H9 (cell line): ENCODE data around the gene CKLF. TPM values are rescaled to one million over a fixed set of nuclear protein-coding genes. Genes with fewer than 3 reads are reported as not detected.

Source experiments
- DNase-seq: peaks from one replicate; pipeline ENCODE4 v3.0.0-alpha.2; 2017
- H2AFZ ChIP-seq: one replicate; pipeline ENCODE4 v1.6.1; 2013; ENCODE audit warnings: mild to moderate bottlenecking, low read length, control low read depth, moderate library complexity
- H2AK5ac ChIP-seq: 2 replicates; pipeline ENCODE4 v1.6.1; 2013; ENCODE audit warnings: low read length, control low read depth, mixed read lengths; ENCODE audit not compliant: insufficient read length
- H2BK120ac ChIP-seq: one replicate; pipeline ENCODE4 v1.6.1; 2013; ENCODE audit warnings: low read depth, mild to moderate bottlenecking, low read length, control low read depth, inconsistent platforms; ENCODE audit not compliant: poor library complexity, severe bottlenecking
- H2BK12ac ChIP-seq: 2 replicates; pipeline ENCODE4 v1.6.1; 2013; ENCODE audit warnings: low read length, control low read depth, mixed read lengths, low read depth; ENCODE audit not compliant: insufficient read length
- H2BK15ac ChIP-seq: 2 replicates; pipeline ENCODE4 v1.6.1; 2013; ENCODE audit warnings: low read depth, low read length, control low read depth
- H2BK20ac ChIP-seq: one replicate; pipeline ENCODE4 v1.6.1; 2013; ENCODE audit warnings: low read depth, mild to moderate bottlenecking, low read length, control low read depth, inconsistent platforms; ENCODE audit not compliant: poor library complexity, severe bottlenecking
- H2BK5ac ChIP-seq: 2 replicates; pipeline ENCODE4 v1.6.1; 2013; ENCODE audit warnings: low read length, control low read depth, mixed read lengths; ENCODE audit not compliant: insufficient read length
- H3K14ac ChIP-seq: 2 replicates; pipeline ENCODE4 v1.6.1; 2013; ENCODE audit warnings: low read length, control low read depth; ENCODE audit not compliant: insufficient read depth
- H3K18ac ChIP-seq: 2 replicates; pipeline ENCODE4 v1.6.1; 2013; ENCODE audit warnings: low read depth, mild to moderate bottlenecking, mixed read lengths, low read length, control low read depth; ENCODE audit not compliant: insufficient read length
- H3K23ac ChIP-seq: 2 replicates; pipeline ENCODE4 v1.6.1; 2013; ENCODE audit warnings: low read length, control low read depth, mixed read lengths, low read depth; ENCODE audit not compliant: insufficient read length
- H3K23me2 ChIP-seq: 2 replicates; pipeline ENCODE4 v1.6.1; 2013; ENCODE audit warnings: low read depth, mild to moderate bottlenecking, mixed read lengths, low read length, control low read depth; ENCODE audit not compliant: insufficient read length, poor library complexity, severe bottlenecking
- H3K27ac ChIP-seq: 2 replicates; pipeline ENCODE4 v1.5.1; 2013; ENCODE audit warnings: low read length, control low read depth, mixed read lengths, low read depth; ENCODE audit not compliant: insufficient read length
- H3K27me3 ChIP-seq: 2 replicates; pipeline ENCODE4 v1.6.1; 2013; ENCODE audit warnings: low read length, control low read depth, inconsistent platforms; ENCODE audit not compliant: insufficient read depth
- H3K4ac ChIP-seq: 2 replicates; pipeline ENCODE4 v1.6.1; 2013; ENCODE audit warnings: low read depth, mild to moderate bottlenecking, control low read depth, inconsistent platforms, low read length, moderate library complexity
- H3K4me1 ChIP-seq: 2 replicates; pipeline ENCODE4 v1.6.1; 2013; ENCODE audit warnings: low read length, control low read depth, inconsistent platforms; ENCODE audit not compliant: insufficient read depth
- H3K4me2 ChIP-seq: 2 replicates; pipeline ENCODE4 v1.6.1; 2013; ENCODE audit warnings: low read length, control low read depth, mixed read lengths; ENCODE audit not compliant: insufficient read length, insufficient read depth
- H3K56ac ChIP-seq: 2 replicates; pipeline ENCODE4 v1.6.1; 2013; ENCODE audit warnings: low read depth, mild to moderate bottlenecking, mixed read lengths, low read length, control low read depth; ENCODE audit not compliant: insufficient read length
- H3K79me1 ChIP-seq: 2 replicates; pipeline ENCODE4 v1.6.1; 2013; ENCODE audit warnings: low read depth, mild to moderate bottlenecking, moderate library complexity, low read length, control low read depth, inconsistent platforms; ENCODE audit not compliant: insufficient read depth, poor library complexity, severe bottlenecking
- H3K79me2 ChIP-seq: 2 replicates; pipeline ENCODE4 v1.6.1; 2013; ENCODE audit warnings: low read length, control low read depth, inconsistent platforms; ENCODE audit not compliant: insufficient read depth
- H3K9ac ChIP-seq: 2 replicates; pipeline ENCODE4 v1.6.1; 2013; ENCODE audit warnings: low read length, control low read depth, mixed read lengths; ENCODE audit not compliant: insufficient read length; ENCODE audit errors: extremely low read depth
- H3K9me3 ChIP-seq: one replicate; pipeline ENCODE4 v1.6.1; 2013; ENCODE audit warnings: low read depth, low read length, inconsistent platforms; ENCODE audit not compliant: control insufficient read depth
- H3T11ph ChIP-seq: one replicate; pipeline ENCODE4 v1.6.1; 2013; ENCODE audit warnings: mild to moderate bottlenecking, low read length, control low read depth, inconsistent platforms
- H4K20me1 ChIP-seq: one replicate; pipeline ENCODE4 v1.6.1; 2013; ENCODE audit not compliant: control insufficient read depth, insufficient read length, insufficient read depth
- H4K5ac ChIP-seq: 2 replicates; pipeline ENCODE4 v1.6.1; 2013; ENCODE audit warnings: low read depth, mild to moderate bottlenecking, mixed read lengths, low read length, control low read depth; ENCODE audit not compliant: insufficient read length
- H4K8ac ChIP-seq: replicated peaks from 2 replicates; pipeline ENCODE4 v1.6.1; 2013; ENCODE audit warnings: low read length, control low read depth, mixed read lengths, low read depth; ENCODE audit not compliant: insufficient read length
- H4K91ac ChIP-seq: 2 replicates; pipeline ENCODE4 v1.6.1; 2013; ENCODE audit warnings: low read depth, mild to moderate bottlenecking, moderate library complexity, mixed read lengths, low read length, control low read depth; ENCODE audit not compliant: insufficient read length
- H3K27ac Mint-ChIP-seq, 3 experiments: 2 replicates in 2 of 3; 3 replicates in 1 of 3; pipeline ENCODE4 v1.8.0; 2020 to 2021; ENCODE audit warnings: mixed read lengths in 3 of 3, mild to moderate bottlenecking in 1 of 3, moderate library complexity in 1 of 3
- H3K27me3 Mint-ChIP-seq: 2 replicates; pipeline ENCODE4 v1.8.0; 2021; ENCODE audit warnings: low read depth, mild to moderate bottlenecking, moderate library complexity, mixed read lengths
- H3K36me3 Mint-ChIP-seq, 3 experiments: 2 replicates in 2 of 3; 3 replicates in 1 of 3; pipeline ENCODE4 v1.8.0; 2020 to 2021; ENCODE audit warnings: low read depth in 3 of 3, mixed read lengths in 3 of 3; ENCODE audit not compliant: insufficient read depth in 1 of 3
- H3K4me1 Mint-ChIP-seq, 2 experiments: 2 replicates each; pipeline ENCODE4 v1.8.0; 2020; ENCODE audit warnings: mixed read lengths in 2 of 2
- H3K4me3 Mint-ChIP-seq, 2 experiments: 2 replicates in 1 of 2; 3 replicates in 1 of 2; pipeline ENCODE4 v1.8.0; 2020 to 2021; ENCODE audit warnings: mild to moderate bottlenecking in 2 of 2, mixed read lengths in 2 of 2, moderate library complexity in 1 of 2
- H3K9me3 Mint-ChIP-seq, 2 experiments: 2 replicates in 1 of 2; 3 replicates in 1 of 2; pipeline ENCODE4 v1.8.0; 2020; ENCODE audit warnings: mild to moderate bottlenecking in 2 of 2, mixed read lengths in 2 of 2, moderate library complexity in 1 of 2
- WGBS: extraction: QIAGEN DNeasy Blood & Tissue Kit; methylation state at CpG from one replicate; pipeline ENCODE4 v1.1.7; 2013; ENCODE audit warnings: missing lambda C conversion rate, low lambda C conversion rate, mixed read lengths; ENCODE audit not compliant: insufficient read length; ENCODE audit errors: extremely low coverage; 5-methylcytosine and 5-hydroxymethylcytosine counted together
- total RNA-seq: library from RNA; stranded (reverse); gene quantifications from 2 replicates; pipeline ENCODE4 v1.2.1, GENCODE V29; 2021
- TF ChIP-seq, protein P1 (sequence below): fragments of 200-600 bp; sonication (generic); conservative IDR thresholded peaks from 3 replicates; pipeline ENCODE4 v1.8.0; 2021; ENCODE audit warnings: antibody characterized with exemption, mild to moderate bottlenecking

The CKLF gene
- total RNA-seq, 1 experiment from 2014 or later, result 23.1 TPM

DNA sequence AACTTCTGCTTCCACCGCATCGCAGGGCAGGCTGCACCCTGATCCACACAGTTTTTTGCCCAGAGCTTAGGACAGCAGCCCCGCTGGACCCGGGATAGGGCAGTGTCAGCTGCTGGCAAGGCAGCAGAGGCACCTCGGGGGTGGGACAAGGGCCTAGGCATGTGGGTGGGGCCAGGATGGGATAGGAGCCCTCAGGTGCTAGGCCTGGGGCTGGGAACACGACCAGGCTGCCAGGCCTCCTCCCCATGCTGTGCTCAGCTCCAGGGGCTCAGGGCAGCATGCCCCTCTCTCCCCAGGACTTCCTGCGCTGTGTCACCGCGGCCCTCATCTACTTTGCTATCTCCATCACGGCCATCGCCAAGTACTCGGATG, 56.7 kb downstream of the CKLF start:
- Histone ChIP-seq H3K9me3 (no peaks in the 10 kb centered on the region), H3K9ac (no peak overlapping the region), H2BK12ac (no peak overlapping the region), H2AFZ (no peak overlapping the region), H4K5ac (no peak overlapping the region), H3K79me2 (no peaks in the 10 kb centered on the region), H2BK120ac (no peak overlapping the region), H4K20me1 (no peaks in the 10 kb centered on the region), H4K91ac (no peak overlapping the region), H3K18ac (no peak overlapping the region), H2AK5ac (no peak overlapping the region), H3K27ac (no peak overlapping the region), H2BK20ac (no peak overlapping the region), H3T11ph (no peak overlapping the region), H3K79me1 (no peaks in the 10 kb centered on the region), H3K27me3 (no peaks in the 10 kb centered on the region), H3K4ac (no peak overlapping the region), H3K23me2 (peaks cover 5% of the 10 kb centered on the region), H3K4me1 (no peaks in the 10 kb centered on the region), H3K4me2 (no peak overlapping the region), H3K23ac (no peak overlapping the region), H4K8ac (no peak overlapping the region), H3K56ac (no peak overlapping the region), H3K14ac (no peak overlapping the region), H2BK15ac (no peak overlapping the region), H2BK5ac (no peak overlapping the region)
- TF ChIP-seq, protein P1, sequence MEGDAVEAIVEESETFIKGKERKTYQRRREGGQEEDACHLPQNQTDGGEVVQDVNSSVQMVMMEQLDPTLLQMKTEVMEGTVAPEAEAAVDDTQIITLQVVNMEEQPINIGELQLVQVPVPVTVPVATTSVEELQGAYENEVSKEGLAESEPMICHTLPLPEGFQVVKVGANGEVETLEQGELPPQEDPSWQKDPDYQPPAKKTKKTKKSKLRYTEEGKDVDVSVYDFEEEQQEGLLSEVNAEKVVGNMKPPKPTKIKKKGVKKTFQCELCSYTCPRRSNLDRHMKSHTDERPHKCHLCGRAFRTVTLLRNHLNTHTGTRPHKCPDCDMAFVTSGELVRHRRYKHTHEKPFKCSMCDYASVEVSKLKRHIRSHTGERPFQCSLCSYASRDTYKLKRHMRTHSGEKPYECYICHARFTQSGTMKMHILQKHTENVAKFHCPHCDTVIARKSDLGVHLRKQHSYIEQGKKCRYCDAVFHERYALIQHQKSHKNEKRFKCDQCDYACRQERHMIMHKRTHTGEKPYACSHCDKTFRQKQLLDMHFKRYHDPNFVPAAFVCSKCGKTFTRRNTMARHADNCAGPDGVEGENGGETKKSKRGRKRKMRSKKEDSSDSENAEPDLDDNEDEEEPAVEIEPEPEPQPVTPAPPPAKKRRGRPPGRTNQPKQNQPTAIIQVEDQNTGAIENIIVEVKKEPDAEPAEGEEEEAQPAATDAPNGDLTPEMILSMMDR, result no peak
- H3K27me3 Mint-ChIP-seq, result peaks cover 2% of the 10 kb centered on the region
- no peaks in the 10 kb centered on the region; a peak in 1 of 5 replicates for H3K9me3 Mint-ChIP-seq
- WGBS, result no CpG with 5 or more reads among the region's 12 CpGs
- peaks cover 28 to 54% (median 45%) of the 10 kb centered on the region in 3 experiments; a peak in 6 of 7 replicates for H3K36me3 Mint-ChIP-seq
- H3K27ac Mint-ChIP-seq, result no peak overlapping the region
- no peak overlapping the region for H3K4me3 Mint-ChIP-seq
- DNase-seq, result no peak
- H3K4me1 Mint-ChIP-seq, result peaks cover 15 to 27% of the 10 kb centered on the region in 2 experiments
